ENCODE measurements around the gene ARMC12.

The ARMC12 gene

GRCh38 chr6:35777356-35778102, 40.7 kb downstream of the ARMC12 start:
- no peak for DNase-seq

DNA sequence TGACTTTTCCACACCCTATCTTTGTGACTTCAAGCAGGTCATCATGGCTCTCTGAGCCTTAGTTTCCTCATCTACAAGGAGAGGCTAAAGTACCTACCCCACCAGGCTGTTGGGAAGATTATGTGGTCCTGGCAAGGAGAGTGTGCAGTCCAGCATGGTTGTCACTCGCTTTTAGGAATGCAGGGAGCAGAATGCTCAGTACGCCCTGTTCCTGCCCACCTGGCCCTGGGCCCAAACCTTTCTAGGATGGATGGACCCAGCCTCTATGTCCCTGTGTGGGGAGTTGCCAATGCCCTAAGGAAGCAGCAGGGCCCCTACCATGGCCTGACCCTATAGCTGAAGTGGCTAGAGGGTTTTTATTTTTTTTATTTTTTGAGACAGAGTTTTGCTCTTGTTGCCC, 41.6 kb downstream of the ARMC12 start:
- no peak for DNase-seq

- no peak for DNase-seq
Measured at GRCh38 chr6:35780719-35781118, 43.9 kb downstream of the ARMC12 start, which contains the start of gene CLPSL1. Gene CLPSL1 (plus strand): TSS chr6:35781019. CDS start chr6:35781111, 92 bp downstream.

DNA sequence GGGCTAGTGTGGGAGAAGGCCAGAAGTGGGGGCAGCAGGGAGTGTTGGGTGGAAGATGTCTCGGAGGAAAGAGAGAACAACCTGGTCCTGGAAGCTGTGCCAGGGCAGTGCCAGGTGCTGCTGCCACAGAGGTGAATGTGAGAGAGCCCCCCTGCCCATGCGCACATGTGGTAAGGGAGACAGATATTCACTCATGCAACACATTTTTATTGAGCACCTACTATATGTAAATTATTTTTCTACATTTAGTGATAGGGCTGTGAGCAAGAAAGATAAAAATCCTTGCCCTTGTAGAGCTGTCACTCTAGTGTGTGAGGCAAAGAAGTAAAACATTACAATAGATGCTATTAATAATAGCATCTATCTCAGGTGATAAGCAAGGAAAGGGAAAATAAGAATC, 44.5 kb downstream of the ARMC12 start:
- no peak for DNase-seq

DNA sequence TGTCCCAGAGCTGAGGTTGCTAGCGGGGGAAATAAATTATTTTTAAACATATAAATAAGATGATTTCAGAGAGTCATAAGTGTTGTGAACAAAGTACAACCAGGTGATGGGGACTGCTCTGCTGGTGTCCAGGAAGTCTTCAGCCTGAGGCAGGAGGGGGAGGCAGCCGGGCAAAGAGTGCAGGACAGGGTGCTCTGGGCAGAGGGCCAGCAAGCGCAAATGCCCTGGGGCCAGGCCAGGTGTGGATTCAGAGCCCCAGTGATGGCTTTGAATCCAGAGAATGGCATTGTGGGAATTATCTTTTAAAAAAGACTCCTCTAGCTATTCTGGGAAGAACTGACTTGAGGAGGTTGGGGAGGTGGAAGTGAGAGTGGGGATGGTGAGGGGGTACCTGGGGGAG, 45.6 kb downstream of the ARMC12 start:
- DNase-seq, result no peak

GRCh38 chr6:35784200-35784599, 47.4 kb downstream of the ARMC12 start:
- DNase-seq, result no peak

- DNase-seq, result no peak
Measured at GRCh38 chr6:35786272-35786671, 49.4 kb downstream of the ARMC12 start.

DNA sequence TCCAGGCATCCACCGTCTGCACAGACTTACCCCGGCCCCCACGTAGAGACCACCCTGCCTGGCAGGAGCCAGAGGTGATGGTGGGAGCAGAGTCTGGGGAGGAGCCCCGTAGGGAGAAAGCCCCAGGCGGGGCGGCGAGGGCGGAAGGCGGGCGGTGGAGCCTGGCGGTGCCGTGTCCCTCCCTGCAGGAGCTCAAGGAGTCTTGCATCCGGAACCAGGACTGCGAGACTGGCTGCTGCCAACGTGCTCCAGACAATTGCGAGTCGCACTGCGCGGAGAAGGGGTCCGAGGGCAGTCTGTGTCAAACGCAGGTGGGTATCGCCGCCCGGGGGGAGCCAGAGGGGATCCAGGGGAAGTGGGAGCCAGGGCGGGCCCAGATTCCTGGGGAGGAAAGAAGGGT, 50.0 kb downstream of the ARMC12 start:
- DNase-seq, result no peak

- no peak for DNase-seq
Measured at GRCh38 chr6:35787266-35788218, 50.7 kb downstream of the ARMC12 start.

DNA sequence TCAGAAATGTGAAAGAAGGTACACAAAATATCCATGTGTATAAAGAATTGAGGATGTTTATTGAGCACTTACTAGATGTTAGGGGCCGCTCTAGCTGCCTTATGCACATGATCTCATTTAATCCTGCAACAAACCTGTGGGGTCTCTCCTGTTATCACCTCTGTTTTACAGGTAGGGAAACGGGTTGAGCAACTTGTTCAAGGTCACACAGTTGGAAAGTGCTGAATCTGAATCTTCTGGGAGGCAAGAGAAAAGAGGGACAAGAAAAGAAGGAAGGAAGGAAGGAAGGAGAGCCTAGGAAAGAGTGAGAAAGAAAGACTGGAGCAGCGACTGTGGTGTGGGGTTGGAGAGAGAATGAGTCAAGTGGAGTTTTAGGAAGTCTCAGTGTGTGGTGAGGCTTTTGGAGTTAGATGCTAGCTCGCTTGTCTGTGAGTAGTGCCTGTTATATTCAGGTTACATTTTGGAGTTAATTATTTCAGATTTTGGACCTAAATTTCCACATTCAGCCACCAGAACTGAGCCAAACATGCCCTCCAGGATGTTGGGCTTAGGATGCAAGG, 51.7 kb downstream of the ARMC12 start:
- DNase-seq, result no peak

GRCh38 chr6:35790683-35791082, 53.9 kb downstream of the ARMC12 start:
- no peak for DNase-seq

DNA sequence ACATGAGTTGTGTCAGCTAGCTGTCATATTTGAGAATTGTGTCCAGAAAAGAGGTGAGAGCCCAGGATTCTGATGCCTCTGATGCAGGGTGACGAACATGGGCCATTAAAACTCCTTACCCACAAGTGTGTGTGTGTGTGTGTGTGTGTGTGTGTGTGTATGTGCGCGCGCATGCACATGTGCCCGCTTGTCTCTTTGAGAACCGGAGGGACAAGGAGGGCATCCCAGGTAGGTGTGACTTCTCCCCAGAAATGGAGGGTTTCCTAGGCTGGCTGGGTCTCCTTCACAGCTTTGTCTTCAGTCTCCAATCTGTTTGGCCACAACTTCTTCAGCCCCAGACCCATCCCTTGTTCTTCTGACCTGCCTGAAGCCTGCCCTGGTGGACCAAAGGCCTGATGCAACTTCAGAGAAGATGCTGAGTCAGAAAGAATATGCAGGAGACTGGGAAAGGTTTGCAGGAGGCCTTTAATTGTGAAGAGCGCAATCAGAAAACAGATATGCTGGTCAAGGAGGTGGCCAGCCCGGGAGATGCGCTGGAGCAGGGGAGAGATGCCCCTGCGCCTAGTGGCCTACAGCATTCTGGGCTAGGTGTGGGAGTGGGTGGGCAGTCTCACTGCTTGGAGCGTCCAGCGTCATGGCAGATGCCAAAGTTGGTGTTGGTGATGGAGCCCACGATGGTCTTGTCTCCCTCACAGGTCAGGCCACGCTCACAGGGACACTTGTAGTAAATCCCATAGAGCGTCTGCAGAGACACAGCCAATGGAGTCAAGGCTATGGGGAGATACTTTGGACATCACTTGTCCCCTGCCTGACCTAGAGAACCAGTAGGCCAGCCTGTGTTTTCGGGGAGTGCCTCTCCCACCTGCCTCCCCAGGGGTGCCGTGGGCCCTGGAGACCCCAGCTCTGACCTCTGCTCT, 58.0 kb downstream of the ARMC12 start:
- no peak for DNase-seq

DNA sequence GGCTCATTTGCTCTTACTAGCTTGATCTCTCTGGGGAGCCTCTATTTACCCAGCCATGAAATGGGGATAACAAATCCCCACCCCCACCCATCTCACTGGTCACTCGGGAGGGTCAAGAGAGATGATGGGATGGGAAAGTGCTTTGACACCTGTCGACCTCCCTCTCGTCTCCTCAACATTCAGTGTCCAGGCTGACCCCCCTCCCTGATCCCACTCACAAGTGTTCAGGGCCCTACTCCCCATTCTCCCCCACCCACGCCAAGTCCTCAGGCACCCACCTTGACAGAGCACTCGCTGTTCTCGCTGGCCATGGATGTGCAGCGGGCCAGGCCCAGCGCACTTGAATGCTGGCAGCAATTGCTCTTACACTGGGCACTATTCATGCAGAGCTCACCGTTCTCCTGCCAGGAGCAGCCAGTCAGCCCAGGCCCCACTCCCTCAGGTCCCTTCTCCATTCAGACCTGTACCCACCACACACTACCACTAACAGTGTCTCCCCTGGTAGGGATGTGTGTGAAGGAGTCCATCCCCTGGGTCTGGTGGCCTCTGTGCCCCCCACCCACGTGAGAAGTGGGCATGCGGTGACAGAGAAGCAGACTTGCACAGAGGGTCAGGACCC, 58.7 kb downstream of the ARMC12 start:
- no peak for DNase-seq

DNA sequence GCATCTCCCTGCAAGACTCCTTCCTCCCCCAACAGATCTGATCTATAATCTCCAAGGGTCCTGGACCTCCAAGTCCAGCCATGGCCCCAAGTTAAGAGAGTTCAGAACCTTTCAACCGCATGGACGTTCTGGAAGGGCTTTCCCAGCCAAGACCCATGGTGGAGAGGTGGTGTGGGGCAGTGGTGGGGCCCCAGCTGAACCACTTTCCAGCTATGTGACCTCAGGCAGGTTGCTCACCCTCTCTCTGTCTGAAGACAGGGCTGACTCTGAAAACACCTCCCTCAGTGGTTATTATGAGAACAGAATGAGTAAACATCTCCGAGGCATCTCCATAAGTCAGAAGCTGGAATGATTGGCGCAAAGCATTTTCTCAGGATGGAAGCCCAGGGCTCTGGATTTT, 59.4 kb downstream of the ARMC12 start:
- DNase-seq, result no peak

DNA sequence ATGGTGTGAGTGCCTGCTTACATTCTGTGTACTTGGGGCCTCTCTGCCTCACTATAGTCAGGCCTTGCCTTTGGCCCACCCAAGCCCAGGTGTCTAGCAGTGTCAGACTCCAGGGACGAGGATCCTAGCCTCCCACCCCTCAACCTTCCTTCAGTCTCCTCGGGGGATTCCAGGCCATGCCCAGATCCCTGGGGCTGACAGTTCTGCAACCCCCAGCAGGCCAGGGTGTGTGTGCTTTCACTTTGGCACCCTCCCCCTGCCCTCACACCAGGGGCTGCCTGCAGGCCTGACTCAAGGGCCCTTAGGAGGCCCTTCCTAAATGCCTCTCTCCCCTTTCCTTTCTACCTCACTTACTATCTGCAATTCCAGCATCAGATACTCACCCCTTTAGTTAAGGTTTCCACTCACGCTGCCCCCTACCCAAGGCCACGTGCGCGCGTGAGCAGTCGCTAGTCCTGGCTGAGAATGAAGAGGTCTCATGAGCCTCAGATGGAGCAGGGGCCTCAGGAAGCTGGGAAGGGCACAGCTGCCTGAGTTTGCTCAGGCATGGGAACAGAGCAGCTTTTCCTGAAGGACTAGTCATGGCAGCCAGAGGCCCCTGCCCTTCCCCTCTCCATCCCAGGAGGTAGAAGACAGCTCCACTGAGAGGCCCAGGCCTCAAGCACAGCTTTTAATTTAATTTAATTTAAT, 61.1 kb downstream of the ARMC12 start:
- no peak for DNase-seq
